ENCODE measurements around the gene FTO. TPM values are rescaled to one million over a fixed set of nuclear protein-coding genes. Genes with fewer than 3 reads are reported as not detected.

Gene FTO
- total and polyA plus RNA-seq, 2 of the 8 experiments (the other 6 are each of a cell fraction or from before 2014, with no cell fraction given), result 34.5 to 59.8 TPM

DNA sequence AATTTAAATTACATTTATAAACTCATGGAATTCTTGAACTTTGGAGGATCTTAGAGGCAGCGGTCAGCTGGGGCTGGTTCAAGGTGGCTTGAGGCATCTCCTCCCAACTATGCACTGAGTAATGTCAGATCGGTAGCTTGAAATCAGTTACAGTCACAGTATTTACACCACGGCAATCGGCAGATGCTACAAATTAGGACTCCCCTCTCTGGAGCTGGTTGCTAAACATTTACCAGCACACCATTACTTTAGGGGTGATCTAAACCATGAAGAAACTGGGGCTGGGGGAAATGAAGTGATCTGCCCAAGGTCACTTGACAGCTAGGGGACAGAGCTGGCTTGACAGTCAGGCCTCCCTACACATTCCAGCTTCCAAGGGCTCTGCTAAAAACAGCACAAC is 445.0 kb downstream of the FTO start:
- Histone ChIP-seq H3K18ac (ENCODE audit: extremely low read depth, low read length) (no peak overlapping the region), H4K8ac (ENCODE audit: extremely low read depth, insufficient read depth, low read length) (no peak overlapping the region), H4K5ac (ENCODE audit: insufficient read length, low read depth, low read length) (no peak overlapping the region), H3K79me2 (ENCODE audit: control insufficient read depth in 1 of 2, insufficient read depth in 2 of 2, low read length in 2 of 2) (no peaks in the 10 kb centered on the region), H3K4me3 (ENCODE audit: extremely low read depth in 1 of 4, insufficient read depth in 2 of 4, low read depth in 3 of 4, low read length in 4 of 4) (no peak overlapping the region), H4K20me1 (replicated peaks in 1 of 2; ENCODE audit: control insufficient read depth in 1 of 2, insufficient read depth in 2 of 2, low read length in 2 of 2) (no peaks in the 10 kb centered on the region), H3K27ac (ENCODE audit: low read depth, low read length) (no peak overlapping the region), H3K23ac (ENCODE audit: insufficient read length) (no peak overlapping the region), H3K9ac (replicated peaks in 1 of 4; ENCODE audit: extremely low read depth in 1 of 4, low read depth in 3 of 4, low read length in 3 of 4) (no peak overlapping the region), H3K4me2 (ENCODE audit: insufficient read depth in 1 of 2, low read depth in 2 of 2, low read length in 2 of 2) (no peak overlapping the region), H2BK15ac (ENCODE audit: low read length) (no peak overlapping the region), H2AFZ (ENCODE audit: low read length) (no peak overlapping the region), H3K14ac (ENCODE audit: insufficient read length) (no peak overlapping the region), H3K79me1 (ENCODE audit: low read depth, low read length) (no peaks in the 10 kb centered on the region), H3K4ac (replicated peaks; ENCODE audit: insufficient read length, low read depth, low read length) (no peak overlapping the region), H3K9me3 (ENCODE audit: insufficient read depth in 2 of 2, low read depth in 1 of 2, low read length in 1 of 2) (0 out of 4 replicates have a peak, but pooled peaks cover 0 to 3% of the 10 kb centered on the region in 2 experiments), H3K36me3 (ENCODE audit: control insufficient read depth in 2 of 4, insufficient read depth in 4 of 4, low read length in 3 of 4) (no peaks in the 10 kb centered on the region), H3K23me2 (ENCODE audit: low read depth, low read length) (no peaks in the 10 kb centered on the region), H2BK5ac (ENCODE audit: low read depth, low read length) (no peak overlapping the region), H3K56ac (replicated peaks; ENCODE audit: insufficient read length, low read depth, low read length) (no peak overlapping the region), H2AK5ac (ENCODE audit: low read depth, low read length) (no peak overlapping the region), H2BK12ac (ENCODE audit: low read depth, low read length) (no peak overlapping the region), H3K4me1 (replicated peaks in 1 of 4; ENCODE audit: control insufficient read depth in 3 of 4, insufficient read depth in 4 of 4, low read length in 3 of 4) (peaks cover 0 to 8% (median 6%) of the 10 kb centered on the region in 4 experiments; a peak in 2 of 7 replicates), H4K91ac (replicated peaks; ENCODE audit: insufficient read length, low read length) (no peak overlapping the region), H2BK120ac (replicated peaks; ENCODE audit: low read depth, low read length) (no peak overlapping the region), H2BK20ac (ENCODE audit: low read length) (no peak overlapping the region), H3K27me3 (replicated peaks in 1 of 4; ENCODE audit: control insufficient read depth in 3 of 4, extremely low read depth in 1 of 4, insufficient read depth in 3 of 4, low read length in 3 of 4) (0 out of 7 replicates have a peak, but pooled peaks cover 0 to 3% (median 0%) of the 10 kb centered on the region in 4 experiments)
- FAIRE-seq (peak; percentile 32), DNase-seq (ENCODE audit: low read depth in 1 of 2, low spot score in 2 of 2) (no peak)
- ChIA-PET POLR2A (ENCODE audit: partially characterized antibody) (no interaction called here), CTCF (ENCODE audit: partially characterized antibody) (interaction anchor here (0.7 to 1.8 kb wide), 3 partner anchors 10 to 25 kb away, joined by 3 to 4 read pairs (median 3); no protein-coding TSS in a partner anchor)
- TF ChIP-seq SIN3A (conservative IDR thresholded peaks at IDR 0.05 in 1 of 2, IDR thresholded peaks at IDR 0.05 in 1 of 2; ENCODE audit: low read depth in 1 of 2, low read length in 2 of 2), result no peak
- TF ChIP-seq SUZ12 (IDR thresholded peaks at IDR 0.05; ENCODE audit: low read length), result no peak
- no peak for TF ChIP-seq GTF2F1 (IDR thresholded peaks at IDR 0.05; ENCODE audit: borderline replicate concordance, low read depth, low read length)
- no peak for TF ChIP-seq TEAD4 (IDR thresholded peaks at IDR 0.05; ENCODE audit: low read depth, low read length)
- no peak for TF ChIP-seq POLR2AphosphoS5 (IDR thresholded peaks at IDR 0.05; ENCODE audit: low read depth, low read length)
- no peak for TF ChIP-seq KDM5A (IDR thresholded peaks at IDR 0.05; ENCODE audit: low read length)
- no peak for TF ChIP-seq JUND (IDR thresholded peaks at IDR 0.05; ENCODE audit: low read length)
- WGBS, 2 experiments (ENCODE audit: extremely low coverage in 1 of 2, insufficient coverage in 1 of 2, insufficient read length in 1 of 2, insufficient replicate concordance in 2 of 2, low coverage in 1 of 2, low lambda C conversion rate in 2 of 2, missing lambda C conversion rate in 1 of 2), result 93% methylated on average over 4 of the region's 4 CpGs; no CpG with 5 or more reads in 1 of the 2 experiments

Data from H1 (cell line).